PFSK-1 (cell line): ENCODE results near the gene MYEOV.

Experiments used
- FOXP2 ChIP-seq: optimal IDR thresholded peaks from 2 replicates; pipeline ENCODE3; 2011; ENCODE audit warnings: borderline replicate concordance, control low read depth, inconsistent platforms; ENCODE audit not compliant: insufficient read depth; ENCODE audit errors: extremely low read length, extremely low read depth
- POLR2AphosphoS5 ChIP-seq: IDR thresholded peaks from 2 replicates; pipeline ENCODE4 v1.6.1; 2012; ENCODE audit warnings: low read depth, mild to moderate bottlenecking, control low read depth, low read length, moderate library complexity
- SIN3A ChIP-seq: IDR thresholded peaks from 2 replicates; pipeline ENCODE4 v1.6.1; 2012; ENCODE audit warnings: mild to moderate bottlenecking, low read length, moderate library complexity, borderline replicate concordance; ENCODE audit not compliant: insufficient read depth
- TAF1 ChIP-seq: IDR thresholded peaks from 2 replicates; pipeline ENCODE4 v1.6.1; 2012; ENCODE audit warnings: low read length, control low read depth, borderline replicate concordance; ENCODE audit not compliant: insufficient read depth
- TF ChIP-seq, protein P1 (sequence below), 2 experiments: IDR thresholded peaks; 2 replicates each; pipeline versions ENCODE4 v1.6.1 to v1.8.0; 2011 to 2012; ENCODE audit warnings: low read depth in 2 of 2, low read length in 2 of 2, control low read depth in 1 of 2, inconsistent platforms in 1 of 2, mild to moderate bottlenecking in 1 of 2, moderate library complexity in 1 of 2; ENCODE audit not compliant: insufficient read depth in 1 of 2

MYEOV gene

DNA sequence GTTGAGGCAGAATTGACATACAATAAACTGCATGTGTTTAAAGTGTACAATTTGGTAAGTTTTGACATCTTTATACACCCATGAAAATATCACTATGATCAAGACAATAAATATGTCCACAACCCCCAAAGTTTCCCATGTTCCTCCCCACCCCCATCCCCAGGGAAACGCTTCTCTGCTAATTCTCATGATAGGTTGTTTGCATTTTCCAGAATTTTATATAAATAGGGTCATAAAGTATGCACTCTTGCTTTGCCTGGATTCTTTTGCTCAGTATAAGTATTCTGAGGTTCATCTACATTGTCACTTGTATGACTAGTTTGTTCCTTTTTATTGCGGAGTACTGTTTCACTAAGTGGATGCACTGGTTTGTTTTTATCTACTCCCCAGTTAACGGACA is 35.6 kb downstream of the MYEOV start:
- TF ChIP-seq FOXP2: no peak
- TF ChIP-seq, protein P1, sequence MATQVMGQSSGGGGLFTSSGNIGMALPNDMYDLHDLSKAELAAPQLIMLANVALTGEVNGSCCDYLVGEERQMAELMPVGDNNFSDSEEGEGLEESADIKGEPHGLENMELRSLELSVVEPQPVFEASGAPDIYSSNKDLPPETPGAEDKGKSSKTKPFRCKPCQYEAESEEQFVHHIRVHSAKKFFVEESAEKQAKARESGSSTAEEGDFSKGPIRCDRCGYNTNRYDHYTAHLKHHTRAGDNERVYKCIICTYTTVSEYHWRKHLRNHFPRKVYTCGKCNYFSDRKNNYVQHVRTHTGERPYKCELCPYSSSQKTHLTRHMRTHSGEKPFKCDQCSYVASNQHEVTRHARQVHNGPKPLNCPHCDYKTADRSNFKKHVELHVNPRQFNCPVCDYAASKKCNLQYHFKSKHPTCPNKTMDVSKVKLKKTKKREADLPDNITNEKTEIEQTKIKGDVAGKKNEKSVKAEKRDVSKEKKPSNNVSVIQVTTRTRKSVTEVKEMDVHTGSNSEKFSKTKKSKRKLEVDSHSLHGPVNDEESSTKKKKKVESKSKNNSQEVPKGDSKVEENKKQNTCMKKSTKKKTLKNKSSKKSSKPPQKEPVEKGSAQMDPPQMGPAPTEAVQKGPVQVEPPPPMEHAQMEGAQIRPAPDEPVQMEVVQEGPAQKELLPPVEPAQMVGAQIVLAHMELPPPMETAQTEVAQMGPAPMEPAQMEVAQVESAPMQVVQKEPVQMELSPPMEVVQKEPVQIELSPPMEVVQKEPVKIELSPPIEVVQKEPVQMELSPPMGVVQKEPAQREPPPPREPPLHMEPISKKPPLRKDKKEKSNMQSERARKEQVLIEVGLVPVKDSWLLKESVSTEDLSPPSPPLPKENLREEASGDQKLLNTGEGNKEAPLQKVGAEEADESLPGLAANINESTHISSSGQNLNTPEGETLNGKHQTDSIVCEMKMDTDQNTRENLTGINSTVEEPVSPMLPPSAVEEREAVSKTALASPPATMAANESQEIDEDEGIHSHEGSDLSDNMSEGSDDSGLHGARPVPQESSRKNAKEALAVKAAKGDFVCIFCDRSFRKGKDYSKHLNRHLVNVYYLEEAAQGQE (IDR thresholded peaks at IDR 0.05; ENCODE audit: insufficient read depth in 1 of 2, low read depth in 2 of 2, low read length in 2 of 2): no peak
- no peak for TF ChIP-seq POLR2AphosphoS5
- TF ChIP-seq TAF1: no peak
- TF ChIP-seq SIN3A: no peak

DNA sequence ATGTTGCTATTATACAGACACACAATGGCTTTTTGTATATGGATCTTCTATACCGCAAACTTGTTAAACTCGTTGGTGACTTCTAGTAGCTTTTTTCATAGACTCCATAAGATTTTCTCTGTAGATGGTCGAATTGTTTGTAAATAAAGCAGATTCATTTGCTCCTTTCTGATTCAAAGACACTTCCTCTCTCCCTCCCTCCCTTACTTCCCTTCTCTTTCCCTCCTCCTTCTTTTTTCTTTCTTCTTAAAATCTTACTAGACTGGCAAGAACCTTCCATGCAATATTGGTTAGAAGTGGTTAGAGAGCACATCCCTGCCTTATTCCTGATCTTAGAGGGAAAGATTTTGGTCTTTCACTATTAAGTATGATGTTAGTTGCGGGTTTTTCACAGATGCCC is 36.4 kb downstream of the MYEOV start:
- no peak for TF ChIP-seq POLR2AphosphoS5
- TF ChIP-seq, protein P1 (IDR thresholded peaks at IDR 0.05; ENCODE audit: insufficient read depth in 1 of 2, low read depth in 2 of 2, low read length in 2 of 2): no peak
- TF ChIP-seq SIN3A: no peak
- no peak for TF ChIP-seq TAF1
- TF ChIP-seq FOXP2: no peak

DNA sequence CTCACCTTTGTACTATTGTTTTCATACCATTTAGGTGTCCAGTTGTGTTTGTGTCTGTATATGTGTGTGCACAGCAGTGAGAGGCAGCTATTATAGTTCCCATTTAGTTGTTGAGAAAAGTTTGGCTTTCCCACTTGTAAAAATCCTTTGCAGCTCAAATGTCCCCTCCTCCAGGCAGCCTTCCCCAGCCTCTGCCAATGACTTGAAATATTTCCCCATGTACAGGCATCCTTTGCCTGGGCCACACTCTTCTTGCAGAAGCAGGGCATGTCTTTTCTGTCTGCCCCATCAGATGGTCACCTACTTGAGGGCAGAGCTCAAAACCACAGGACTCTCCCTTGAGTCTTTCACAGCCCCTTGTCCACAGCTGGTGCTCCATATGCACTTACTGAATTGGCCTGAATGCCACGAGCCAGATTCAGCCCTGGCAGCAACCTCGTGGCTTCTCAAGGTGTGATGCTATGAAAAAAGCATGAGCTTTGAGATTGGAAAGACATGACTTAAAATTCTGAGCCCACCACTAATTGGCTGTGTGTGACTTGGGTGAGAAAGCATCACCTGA is 39.3 kb downstream of the MYEOV start:
- TF ChIP-seq TAF1: no peak
- TF ChIP-seq FOXP2: no peak
- TF ChIP-seq, protein P1 (IDR thresholded peaks at IDR 0.05; ENCODE audit: insufficient read depth in 1 of 2, low read depth in 2 of 2, low read length in 2 of 2): no peak
- no peak for TF ChIP-seq SIN3A
- TF ChIP-seq POLR2AphosphoS5: no peak

DNA sequence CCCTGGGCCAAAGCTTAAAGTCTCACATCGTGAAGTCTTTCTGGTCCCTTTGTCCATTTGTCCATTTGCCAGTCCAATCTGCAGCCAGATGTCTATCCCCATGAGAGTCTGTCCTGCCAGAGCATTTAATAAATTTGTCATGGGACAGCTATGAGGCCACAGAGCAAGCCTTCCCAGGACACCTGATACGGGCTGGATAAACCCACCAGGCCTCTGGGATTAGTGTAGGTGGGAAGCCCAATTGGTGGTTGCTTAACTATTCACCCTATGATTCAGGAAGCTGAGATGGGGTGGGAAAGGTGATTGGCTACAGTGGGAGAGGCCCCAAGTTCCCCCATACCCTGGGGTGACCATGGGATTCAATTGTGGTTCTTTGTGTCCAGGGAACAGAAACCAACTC is 39.9 kb downstream of the MYEOV start:
- TF ChIP-seq FOXP2: no peak

DNA sequence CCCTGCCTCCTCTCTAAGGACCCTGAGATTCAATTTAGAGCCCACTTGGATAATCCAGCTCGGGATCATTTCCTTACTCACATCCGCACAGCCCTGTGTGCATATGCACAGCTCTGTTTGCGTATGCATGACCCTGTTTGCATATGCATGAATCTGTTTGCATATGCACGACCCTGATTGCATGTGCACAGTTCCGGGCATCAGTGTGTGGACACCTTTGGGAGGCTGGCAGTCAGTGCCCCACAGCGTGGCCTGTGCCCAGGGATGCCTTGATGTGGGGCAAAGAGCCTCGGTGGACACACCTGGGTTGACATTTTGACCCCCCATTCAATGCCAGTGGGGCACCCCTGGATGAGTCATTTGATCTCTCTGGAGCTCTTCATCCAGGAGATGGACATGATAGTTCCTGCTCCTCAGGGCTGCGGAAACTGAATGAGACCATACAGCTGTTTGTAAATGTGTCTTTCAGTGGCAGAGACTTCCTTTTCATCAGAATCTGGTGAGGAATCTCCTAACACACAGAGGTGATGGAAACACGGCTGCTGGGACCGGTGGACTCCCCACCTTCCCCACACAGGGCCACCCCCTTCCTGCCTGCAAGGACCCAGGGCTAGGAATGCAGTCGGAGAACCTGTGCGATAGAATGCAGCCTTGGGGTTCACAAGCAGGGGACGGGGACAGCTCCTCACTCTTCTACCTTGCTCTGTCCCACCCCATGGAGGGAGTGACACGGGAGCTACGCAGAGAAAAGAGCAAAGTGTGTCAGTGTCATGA is 41.2 kb downstream of the MYEOV start:
- TF ChIP-seq TAF1 (no peak), SIN3A (no peak), POLR2AphosphoS5 (no peak), FOXP2 (no peak)
- TF ChIP-seq, protein P1 (IDR thresholded peaks at IDR 0.05; ENCODE audit: insufficient read depth in 1 of 2, low read depth in 2 of 2, low read length in 2 of 2): no peak
